GM12865 (cell line): Measurements from ENCODE around the gene TECPR2.

Experiments used
- DNase-seq: peaks from one replicate; pipeline ENCODE4 v3.0.0; 2010; ENCODE audit warnings: low read depth
- H3K4me3 ChIP-seq: 2 replicates; pipeline ENCODE4 v1.5.1; 2011; ENCODE audit warnings: mild to moderate bottlenecking, low read depth, low read length, control low read depth
- TF ChIP-seq, protein P1 (sequence below): IDR thresholded peaks from 2 replicates; pipeline ENCODE4 v1.5.1; 2011; ENCODE audit warnings: low read length, control low read depth, low read depth, inconsistent platforms; ENCODE audit not compliant: insufficient read depth; ENCODE audit errors: missing control alignments

Gene TECPR2

DNA sequence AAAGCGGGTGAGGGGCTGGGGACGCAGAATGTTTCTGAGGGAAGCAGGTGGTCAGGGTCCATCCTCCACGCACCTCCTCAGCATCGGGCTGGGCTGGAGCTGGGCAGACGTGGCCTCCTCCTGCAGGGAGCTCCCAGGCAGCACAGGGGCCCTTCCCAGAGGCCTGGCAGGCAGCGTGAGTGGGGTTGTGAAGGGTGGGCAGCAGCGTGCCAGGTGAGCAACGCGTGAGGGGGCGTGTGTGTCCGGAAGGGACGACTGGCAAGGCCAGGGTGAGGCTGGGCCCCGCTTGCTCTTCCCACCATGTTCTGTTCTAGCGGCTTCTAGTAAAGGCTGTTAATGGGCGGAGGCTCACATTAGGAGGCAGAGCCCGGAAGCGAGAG lies 129.8 kb downstream of the TECPR2 start:
- no peak overlapping the region for H3K4me3 ChIP-seq
- TF ChIP-seq, protein P1, sequence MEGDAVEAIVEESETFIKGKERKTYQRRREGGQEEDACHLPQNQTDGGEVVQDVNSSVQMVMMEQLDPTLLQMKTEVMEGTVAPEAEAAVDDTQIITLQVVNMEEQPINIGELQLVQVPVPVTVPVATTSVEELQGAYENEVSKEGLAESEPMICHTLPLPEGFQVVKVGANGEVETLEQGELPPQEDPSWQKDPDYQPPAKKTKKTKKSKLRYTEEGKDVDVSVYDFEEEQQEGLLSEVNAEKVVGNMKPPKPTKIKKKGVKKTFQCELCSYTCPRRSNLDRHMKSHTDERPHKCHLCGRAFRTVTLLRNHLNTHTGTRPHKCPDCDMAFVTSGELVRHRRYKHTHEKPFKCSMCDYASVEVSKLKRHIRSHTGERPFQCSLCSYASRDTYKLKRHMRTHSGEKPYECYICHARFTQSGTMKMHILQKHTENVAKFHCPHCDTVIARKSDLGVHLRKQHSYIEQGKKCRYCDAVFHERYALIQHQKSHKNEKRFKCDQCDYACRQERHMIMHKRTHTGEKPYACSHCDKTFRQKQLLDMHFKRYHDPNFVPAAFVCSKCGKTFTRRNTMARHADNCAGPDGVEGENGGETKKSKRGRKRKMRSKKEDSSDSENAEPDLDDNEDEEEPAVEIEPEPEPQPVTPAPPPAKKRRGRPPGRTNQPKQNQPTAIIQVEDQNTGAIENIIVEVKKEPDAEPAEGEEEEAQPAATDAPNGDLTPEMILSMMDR = no peak
- DNase-seq = no peak

DNA sequence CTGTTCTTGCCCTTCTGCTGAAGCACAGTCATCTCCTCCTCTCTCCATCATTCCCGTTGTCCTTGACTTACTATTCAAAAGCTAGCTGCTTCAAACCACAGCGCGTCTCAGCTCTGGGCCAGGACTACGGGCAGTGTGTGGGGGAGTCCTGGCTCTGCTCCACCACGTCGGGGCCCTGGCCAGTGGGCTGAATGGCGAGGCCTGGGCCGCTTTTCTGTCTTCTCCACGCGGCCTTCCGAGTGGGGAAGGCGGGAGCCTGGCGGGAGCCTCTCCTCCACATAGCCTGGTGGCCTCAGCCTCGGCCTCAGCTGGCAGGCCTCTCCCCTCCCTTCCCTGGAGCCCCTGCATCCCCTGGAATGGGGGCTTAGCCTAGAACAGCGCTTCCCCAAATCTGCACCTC lies 130.4 kb downstream of the TECPR2 start:
- TF ChIP-seq, protein P1 = no peak
- no peak overlapping the region for H3K4me3 ChIP-seq
- DNase-seq = no peak

DNA sequence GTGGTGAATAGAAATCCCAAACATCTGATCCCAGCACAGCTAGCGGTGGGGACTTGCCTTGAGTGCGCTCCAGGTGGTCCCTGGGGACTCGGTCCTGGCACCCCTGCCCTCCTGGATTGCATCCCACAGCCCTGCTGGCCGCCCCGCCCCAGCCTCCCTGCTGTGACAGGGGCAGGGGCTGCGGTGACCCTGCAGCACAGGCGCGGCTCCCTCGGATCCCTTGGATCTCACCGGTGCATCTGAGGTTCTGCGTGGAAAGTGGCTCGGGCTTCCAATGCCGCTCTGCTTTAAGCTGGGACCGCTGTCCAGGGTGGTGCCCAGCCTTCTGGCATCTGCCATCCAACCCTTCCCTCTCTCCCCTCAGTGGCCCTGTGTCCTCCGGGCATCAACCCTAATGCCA lies 130.8 kb downstream of the TECPR2 start:
- TF ChIP-seq, protein P1 = no peak
- H3K4me3 ChIP-seq = no peak overlapping the region
- DNase-seq = no peak

DNA sequence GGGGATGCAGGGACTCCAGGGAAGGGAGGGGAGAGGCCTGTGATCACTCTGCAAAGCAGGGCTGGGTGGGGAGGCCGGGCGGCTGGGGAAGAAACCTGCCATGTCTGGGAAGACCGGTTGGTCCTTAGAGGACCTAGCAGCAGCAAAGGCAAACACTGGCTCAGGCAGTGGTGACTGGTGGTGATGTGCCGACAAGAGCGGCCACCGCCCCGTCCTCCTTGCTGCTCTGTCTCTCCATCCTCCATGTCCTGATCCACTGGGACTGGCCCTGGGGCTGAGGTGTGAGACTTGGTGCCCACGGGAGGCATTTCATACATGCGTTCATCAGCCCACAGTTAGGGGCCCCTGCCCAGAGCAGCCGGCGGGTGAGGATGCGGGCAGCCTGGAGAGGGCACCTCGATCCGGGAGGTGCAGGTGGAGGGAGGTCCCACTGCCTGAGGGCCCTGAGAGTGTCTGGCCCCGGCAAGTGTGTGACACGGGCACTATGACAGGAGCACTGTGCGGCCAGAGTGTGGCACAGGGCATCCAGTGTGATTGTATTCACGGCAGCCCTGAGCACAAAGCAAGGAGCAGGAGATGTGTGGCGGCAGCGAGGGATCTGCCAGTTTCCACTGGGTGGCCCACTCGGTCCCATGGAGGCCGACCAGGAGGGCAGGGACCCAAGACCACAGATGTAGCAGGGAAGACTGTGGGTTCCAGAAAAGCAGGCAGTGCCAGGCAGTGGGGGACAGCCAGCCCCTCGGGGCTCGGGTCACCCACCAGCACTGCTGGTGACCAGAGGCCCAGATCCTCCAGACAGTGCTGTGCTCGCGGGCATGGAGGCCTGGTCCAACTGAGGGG lies 133.0 kb downstream of the TECPR2 start:
- no peak overlapping the region for H3K4me3 ChIP-seq
- DNase-seq = no peak
- TF ChIP-seq, protein P1 = no peak

DNA sequence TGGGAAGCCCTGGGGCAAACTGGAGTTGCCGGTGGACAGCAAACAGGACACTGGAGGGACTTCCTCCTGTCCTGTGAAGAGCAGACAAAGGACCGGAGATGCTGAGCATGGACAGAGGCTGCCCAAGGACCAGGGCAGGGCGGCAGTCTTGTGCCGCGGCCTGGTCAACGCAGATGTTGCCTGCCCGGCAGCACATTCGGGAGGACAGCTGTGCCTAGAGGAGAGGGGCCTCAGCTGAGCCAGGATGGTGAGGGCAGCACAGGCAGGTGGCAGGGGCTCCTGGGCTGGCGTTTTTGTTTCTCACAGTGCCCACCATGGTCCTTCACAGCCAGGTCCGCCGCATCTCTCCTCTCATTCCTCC lies 133.6 kb downstream of the TECPR2 start:
- no peak overlapping the region for H3K4me3 ChIP-seq
- DNase-seq = no peak
- TF ChIP-seq, protein P1 = no peak

DNA sequence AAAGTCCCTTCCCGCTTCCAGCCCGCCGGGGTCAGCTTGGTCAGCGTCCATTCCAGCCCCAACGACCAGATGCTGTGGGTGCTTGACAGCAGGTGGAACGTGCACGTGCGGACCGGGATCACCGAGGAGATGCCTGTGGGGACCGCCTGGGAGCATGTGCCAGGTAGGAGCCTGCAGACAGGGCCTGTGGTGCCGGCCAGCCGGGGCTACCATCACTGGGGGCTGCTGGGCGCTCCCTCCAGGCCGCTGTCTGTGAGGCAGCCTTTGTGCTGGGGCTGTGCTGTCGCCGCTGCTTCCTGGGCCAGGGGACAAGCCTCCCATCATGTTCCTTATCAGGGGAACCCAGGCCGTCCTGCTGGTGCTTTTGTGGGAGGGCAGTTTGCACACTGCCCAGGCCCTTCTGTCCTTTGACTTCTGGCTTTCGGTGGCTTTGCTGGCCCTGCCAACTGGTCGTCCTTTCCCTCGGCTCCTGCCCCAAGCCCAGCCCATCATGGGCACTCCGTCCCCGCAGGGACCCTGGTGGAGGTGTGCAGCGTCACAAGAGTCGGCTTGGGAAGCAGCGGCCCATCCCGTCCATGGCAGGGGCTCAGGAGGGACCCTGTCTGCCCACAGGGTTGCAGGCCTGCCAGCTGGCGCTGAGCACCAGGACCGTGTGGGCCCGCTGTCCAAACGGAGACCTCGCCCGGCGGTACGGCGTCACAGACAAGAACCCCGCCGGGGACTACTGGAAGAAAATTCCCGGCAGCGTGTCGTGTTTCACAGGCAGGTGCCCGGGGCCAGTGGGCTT lies 134.4 kb downstream of the TECPR2 start:
- TF ChIP-seq, protein P1 = no peak
- H3K4me3 ChIP-seq = no peak overlapping the region
- no peak for DNase-seq
